Muscle layer of duodenum (tissue), 2 donors: ENCODE results near the gene PTPN4.

Experiments
- H3K27ac ChIP-seq: one replicate; pipeline ENCODE4 v1.7.0; 2013; ENCODE audit warnings: mild to moderate bottlenecking, low read length
- H3K27me3 ChIP-seq: one replicate; pipeline ENCODE4 v1.7.0; 2013; ENCODE audit warnings: low read depth, mild to moderate bottlenecking, control low read depth, low read length
- H3K36me3 ChIP-seq, 2 donors: one replicate each; pipeline ENCODE4 v1.7.0; 2013; ENCODE audit warnings: low read length in 2 of 2, control low read depth in 1 of 2, mild to moderate bottlenecking in 1 of 2; ENCODE audit not compliant: insufficient read depth in 2 of 2, control insufficient read depth in 1 of 2
- H3K4me1 ChIP-seq, 2 donors: one replicate each; pipeline ENCODE4 v1.7.0; 2013; ENCODE audit warnings: low read length in 2 of 2, mild to moderate bottlenecking in 2 of 2, control low read depth in 1 of 2, moderate library complexity in 1 of 2; ENCODE audit not compliant: insufficient read depth in 2 of 2, control insufficient read depth in 1 of 2
- H3K4me3 ChIP-seq, 2 donors: one replicate each; pipeline ENCODE4 v1.7.0; 2013; ENCODE audit warnings: low read length in 2 of 2, low read depth in 1 of 2, mild to moderate bottlenecking in 1 of 2
- H3K9me3 ChIP-seq, 2 donors: one replicate each; pipeline ENCODE4 v1.7.0; 2013; ENCODE audit warnings: low read length in 2 of 2, control low read depth in 1 of 2, mild to moderate bottlenecking in 1 of 2; ENCODE audit not compliant: control insufficient read depth in 1 of 2
- donor health status: healthy.

Gene PTPN4

DNA sequence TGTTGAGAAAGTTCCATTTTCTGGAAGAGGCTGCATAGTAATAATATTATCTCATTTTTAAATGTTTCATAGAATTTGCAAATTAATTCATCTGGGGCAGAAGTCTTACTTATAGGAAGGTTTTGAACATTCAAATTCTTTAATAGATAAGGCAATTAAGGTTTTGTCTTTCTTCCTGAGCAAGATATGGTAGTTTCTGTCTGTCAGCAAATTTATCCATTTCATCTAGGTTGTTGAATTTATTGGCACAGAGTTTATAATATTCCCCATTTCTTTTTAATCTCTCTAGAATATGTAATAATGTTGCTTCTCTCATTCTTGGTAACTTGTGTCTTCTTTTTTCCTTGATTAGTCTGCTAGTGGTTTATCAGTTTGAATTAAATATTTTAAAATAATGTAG is 163.0 kb downstream of the PTPN4 start:
- Histone ChIP-seq H3K27ac (no peak overlapping the region), H3K27me3 (no peaks in the 10 kb centered on the region), H3K36me3 (no peaks in the 10 kb centered on the region), H3K4me3 (no peak overlapping the region), H3K4me1 (no peaks in the 10 kb centered on the region), H3K9me3 (no peaks in the 10 kb centered on the region)

DNA sequence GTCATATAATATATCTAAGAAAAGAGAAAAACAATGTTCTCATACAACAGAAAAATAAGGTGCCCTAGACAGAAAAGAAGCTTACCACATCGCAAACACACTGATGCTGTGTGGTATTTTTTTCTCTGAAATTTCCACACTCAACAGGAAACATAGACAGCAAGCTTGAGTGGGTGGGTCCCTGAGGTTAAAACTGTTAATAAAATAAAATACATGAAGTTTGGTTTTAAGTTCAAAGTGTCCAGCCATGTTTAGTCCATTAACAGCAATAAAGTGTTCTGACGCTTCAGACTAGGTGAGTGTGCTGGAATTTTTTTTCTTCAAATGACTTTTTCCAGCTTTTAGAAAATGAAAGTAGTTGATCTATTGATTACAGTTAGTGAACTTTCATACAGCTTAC is 169.8 kb downstream of the PTPN4 start:
- no peaks in the 10 kb centered on the region for H3K4me1 ChIP-seq
- no peak overlapping the region for H3K4me3 ChIP-seq
- H3K27ac ChIP-seq, result no peak overlapping the region
- H3K36me3 ChIP-seq, result peaks cover 0 to 7% of the 10 kb centered on the region in 2 donors
- no peaks in the 10 kb centered on the region for H3K9me3 ChIP-seq
- H3K27me3 ChIP-seq, result no peaks in the 10 kb centered on the region

DNA sequence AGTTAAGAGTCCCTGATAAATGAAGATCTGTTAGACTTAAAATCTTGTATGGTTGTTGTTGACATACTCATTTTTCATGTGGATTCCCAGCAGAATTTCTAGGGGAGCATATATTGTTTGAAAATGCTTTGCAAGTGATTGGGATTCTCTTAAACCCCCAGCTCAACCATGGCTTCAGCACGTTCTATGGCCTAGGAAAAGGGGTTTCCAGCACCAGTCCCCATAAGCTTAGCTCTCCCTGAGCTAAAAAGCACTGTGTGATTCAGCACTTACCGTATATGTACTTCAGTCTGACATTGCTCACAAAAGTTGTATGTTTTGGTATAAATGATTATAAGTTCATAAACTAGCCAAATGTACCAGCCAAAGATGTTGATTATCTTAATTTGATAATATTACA is 173.1 kb downstream of the PTPN4 start:
- no peaks in the 10 kb centered on the region for H3K9me3 ChIP-seq
- no peaks in the 10 kb centered on the region for H3K27me3 ChIP-seq
- no peaks in the 10 kb centered on the region for H3K4me1 ChIP-seq
- H3K27ac ChIP-seq, result no peak overlapping the region
- H3K36me3 ChIP-seq, result peaks cover 0 to 12% of the 10 kb centered on the region in 2 donors
- H3K4me3 ChIP-seq, result no peak overlapping the region

DNA sequence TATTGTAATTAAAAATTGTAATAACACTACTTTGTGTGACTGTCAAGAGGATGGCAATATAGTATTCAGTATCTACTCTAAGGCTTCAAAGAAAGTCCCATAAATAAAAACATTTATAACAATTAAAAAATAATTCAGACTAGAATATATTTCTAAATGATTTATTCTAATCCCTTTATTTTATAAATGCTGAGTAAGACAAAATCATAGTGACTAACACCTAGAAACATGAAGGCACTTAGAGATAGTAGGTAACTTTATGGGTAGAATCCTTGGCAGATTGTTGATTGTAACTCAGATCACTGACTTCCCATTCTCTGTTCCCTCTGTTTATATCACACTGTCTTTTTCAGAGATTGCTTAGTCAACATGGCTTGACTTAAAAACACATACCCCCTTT is 174.6 kb downstream of the PTPN4 start:
- no peaks in the 10 kb centered on the region for H3K9me3 ChIP-seq
- H3K4me3 ChIP-seq, result no peak overlapping the region
- H3K4me1 ChIP-seq, result no peaks in the 10 kb centered on the region
- peaks cover 0 to 12% of the 10 kb centered on the region in 2 donors for H3K36me3 ChIP-seq
- no peak overlapping the region for H3K27ac ChIP-seq
- no peaks in the 10 kb centered on the region for H3K27me3 ChIP-seq

DNA sequence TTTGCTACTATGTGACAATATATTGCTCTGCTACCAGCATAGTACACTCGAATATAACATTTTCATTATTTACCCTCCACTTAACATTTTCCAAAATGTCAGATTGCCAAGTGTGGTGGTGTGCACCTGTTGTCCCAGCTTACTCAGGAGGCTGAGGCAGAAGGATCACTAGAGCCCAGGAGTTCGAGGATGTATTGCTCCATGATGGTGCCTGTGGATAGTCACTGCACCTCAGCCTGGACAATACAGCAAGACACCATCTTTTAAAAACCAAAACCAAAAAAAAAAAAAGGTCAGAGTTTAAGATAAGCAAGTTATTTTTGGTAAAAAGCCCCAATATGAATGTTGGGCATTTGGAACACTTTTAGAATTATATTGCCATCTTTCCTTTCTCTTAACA is 178.0 kb downstream of the PTPN4 start:
- H3K4me3 ChIP-seq, result no peak overlapping the region
- H3K27me3 ChIP-seq, result no peaks in the 10 kb centered on the region
- no peaks in the 10 kb centered on the region for H3K4me1 ChIP-seq
- H3K36me3 ChIP-seq, result peaks cover 0 to 10% of the 10 kb centered on the region in 2 donors
- H3K27ac ChIP-seq, result no peak overlapping the region
- no peaks in the 10 kb centered on the region for H3K9me3 ChIP-seq

DNA sequence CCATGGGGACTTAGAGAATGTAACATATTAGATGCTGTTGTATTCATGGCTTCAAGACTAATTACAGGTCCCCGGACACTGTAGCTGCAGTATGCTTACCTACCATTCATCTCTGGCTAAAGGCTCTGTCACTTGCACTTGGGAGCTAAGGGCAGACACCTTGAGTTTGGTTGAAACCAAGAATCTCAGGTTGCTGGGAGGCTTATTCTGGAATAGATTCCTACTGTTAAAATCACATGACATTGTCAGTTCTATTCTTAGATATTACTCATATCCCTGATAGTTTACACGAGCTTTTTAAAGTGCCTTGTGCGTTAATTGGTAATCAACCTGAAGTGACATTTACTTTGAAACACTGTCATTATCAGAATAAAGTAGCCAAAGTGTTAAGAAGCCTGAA is 180.2 kb downstream of the PTPN4 start:
- no peak overlapping the region for H3K27ac ChIP-seq
- H3K4me1 ChIP-seq, result no peaks in the 10 kb centered on the region
- peaks cover 0 to 1% of the 10 kb centered on the region in 2 donors for H3K36me3 ChIP-seq
- no peaks in the 10 kb centered on the region for H3K9me3 ChIP-seq
- no peak overlapping the region for H3K4me3 ChIP-seq
- H3K27me3 ChIP-seq, result no peaks in the 10 kb centered on the region

DNA sequence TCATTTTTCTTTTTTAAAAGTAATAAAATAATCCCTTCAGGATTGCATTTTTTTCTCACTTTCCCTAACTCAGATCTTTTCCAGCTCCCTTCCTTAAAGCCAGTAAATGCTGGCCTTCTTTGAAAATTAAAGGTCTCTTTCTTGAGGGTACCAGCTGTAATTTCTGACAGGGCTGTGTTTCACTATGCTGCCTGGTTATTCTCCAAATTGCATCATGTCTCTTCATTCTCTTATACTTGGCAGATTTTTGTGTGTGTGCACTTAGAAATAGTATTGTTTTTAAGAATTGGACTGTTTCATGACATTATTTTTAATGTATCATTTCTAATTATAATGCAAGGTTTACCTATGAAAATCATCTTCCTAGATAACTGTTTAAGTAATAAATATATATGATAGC is 181.1 kb downstream of the PTPN4 start:
- no peaks in the 10 kb centered on the region for H3K9me3 ChIP-seq
- H3K27ac ChIP-seq, result no peak overlapping the region
- no peak overlapping the region for H3K4me3 ChIP-seq
- H3K36me3 ChIP-seq, result no peaks in the 10 kb centered on the region
- no peaks in the 10 kb centered on the region for H3K4me1 ChIP-seq
- H3K27me3 ChIP-seq, result no peaks in the 10 kb centered on the region

DNA sequence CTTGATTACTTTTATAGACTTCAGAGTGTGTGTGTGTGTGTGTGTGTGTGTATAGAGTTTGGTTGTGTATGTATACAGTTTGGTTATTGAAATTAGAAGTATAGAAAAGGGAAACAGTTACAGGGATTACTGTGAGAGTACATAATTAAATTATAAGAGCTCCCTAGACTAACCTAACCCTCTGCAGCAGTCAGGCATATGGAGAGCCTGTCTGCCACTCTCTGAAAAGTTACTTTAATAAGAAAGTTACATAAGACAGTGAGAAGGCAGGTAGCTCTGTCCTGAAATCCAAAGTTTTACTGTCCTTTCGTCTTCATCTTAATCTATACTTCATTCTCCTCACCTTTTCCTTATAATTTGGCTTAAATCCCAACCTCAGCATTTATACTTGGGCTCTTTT is 181.7 kb downstream of the PTPN4 start:
- no peak overlapping the region for H3K27ac ChIP-seq
- H3K4me1 ChIP-seq, result no peaks in the 10 kb centered on the region
- H3K36me3 ChIP-seq, result no peaks in the 10 kb centered on the region
- H3K4me3 ChIP-seq, result no peak overlapping the region
- no peaks in the 10 kb centered on the region for H3K9me3 ChIP-seq
- H3K27me3 ChIP-seq, result no peaks in the 10 kb centered on the region

DNA sequence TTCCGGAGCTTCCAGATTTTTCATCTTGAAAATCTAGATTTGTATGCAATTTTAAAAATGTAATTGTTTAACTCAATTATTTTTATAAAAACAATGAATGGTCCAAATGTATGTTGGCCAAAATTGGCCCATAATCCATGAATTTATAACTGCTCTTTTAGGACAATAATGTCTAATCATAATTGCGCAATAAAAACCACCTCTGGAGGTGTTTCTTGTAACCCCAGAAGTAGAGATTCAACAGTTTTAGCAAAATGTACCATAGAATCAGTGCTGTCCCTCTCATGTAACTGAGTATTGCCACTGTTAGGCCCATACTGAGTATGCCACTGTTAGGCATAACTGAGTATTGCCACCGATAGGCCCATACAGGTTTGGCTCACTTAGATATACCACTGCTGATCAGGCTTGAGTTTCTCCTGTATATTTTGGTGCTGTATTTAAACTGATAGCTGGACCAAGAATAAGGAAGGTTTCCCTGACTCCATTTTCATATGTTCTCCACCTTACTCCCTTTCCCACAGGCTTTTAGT is 182.3 kb downstream of the PTPN4 start:
- no peak overlapping the region for H3K4me3 ChIP-seq
- H3K27ac ChIP-seq, result no peak overlapping the region
- H3K27me3 ChIP-seq, result no peaks in the 10 kb centered on the region
- H3K36me3 ChIP-seq, result no peaks in the 10 kb centered on the region
- no peaks in the 10 kb centered on the region for H3K9me3 ChIP-seq
- no peaks in the 10 kb centered on the region for H3K4me1 ChIP-seq

DNA sequence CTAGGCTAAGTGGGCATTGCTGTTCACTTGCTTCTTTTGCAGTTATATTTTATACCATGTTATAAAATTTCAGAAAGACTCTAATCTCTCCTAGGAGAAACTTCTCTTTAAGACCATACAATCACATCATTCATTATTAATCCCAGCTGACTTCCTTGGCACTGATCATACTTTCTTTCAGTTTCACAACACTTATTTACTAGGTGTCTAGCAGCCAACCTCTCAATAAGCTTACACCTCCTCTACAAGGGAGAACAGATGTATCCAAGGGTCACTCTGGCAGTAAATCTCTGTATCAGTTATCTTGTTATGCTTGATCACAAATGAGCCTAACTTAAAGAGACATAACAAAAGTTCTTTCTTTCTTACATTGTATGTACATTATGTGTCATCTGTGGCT is 183.3 kb downstream of the PTPN4 start:
- Histone ChIP-seq H3K4me3 (no peak overlapping the region), H3K36me3 (peaks cover 0 to 4% of the 10 kb centered on the region in 2 donors), H3K9me3 (no peaks in the 10 kb centered on the region), H3K27ac (no peak overlapping the region), H3K27me3 (no peaks in the 10 kb centered on the region), H3K4me1 (no peaks in the 10 kb centered on the region)

DNA sequence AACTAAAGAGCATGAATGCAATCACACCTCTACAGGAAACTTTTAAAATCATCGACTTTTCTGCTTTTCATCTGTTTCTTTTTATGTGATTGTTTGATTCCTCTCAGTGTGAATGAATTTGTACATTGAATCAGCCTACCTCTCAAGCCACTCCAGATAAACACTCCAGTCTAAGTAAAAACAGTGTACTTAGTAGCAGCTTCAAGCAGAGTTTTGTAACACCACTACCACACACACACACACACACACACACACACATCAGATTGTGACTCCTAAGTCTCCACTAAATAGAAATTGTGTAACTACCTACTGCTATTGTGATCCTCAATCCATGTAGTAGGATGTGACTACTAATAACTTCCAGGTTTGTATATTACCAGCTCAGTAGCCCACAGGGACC is 187.8 kb downstream of the PTPN4 start:
- Histone ChIP-seq H3K4me3 (no peak overlapping the region), H3K36me3 (peaks cover 2 to 4% of the 10 kb centered on the region in 2 donors), H3K9me3 (no peaks in the 10 kb centered on the region), H3K4me1 (no peaks in the 10 kb centered on the region), H3K27ac (no peak overlapping the region), H3K27me3 (no peaks in the 10 kb centered on the region)

DNA sequence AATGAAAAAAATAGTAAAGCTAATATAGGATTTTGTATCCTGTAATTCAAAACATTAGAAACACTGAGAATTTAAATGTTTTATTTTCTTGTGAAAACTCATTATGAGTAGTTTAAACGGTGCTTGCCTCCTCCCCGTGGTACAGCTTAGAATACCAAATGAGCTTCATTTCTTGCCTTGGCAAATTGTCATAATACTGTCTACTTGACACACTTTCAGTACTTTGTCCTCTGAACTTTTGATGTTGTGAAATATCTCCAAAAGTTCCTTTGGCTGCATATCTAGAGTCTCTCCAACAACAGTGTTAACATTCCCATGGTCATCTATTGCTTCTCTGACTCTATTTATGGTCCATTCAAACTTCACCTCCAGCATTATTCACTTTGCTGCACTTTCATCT is 191.2 kb downstream of the PTPN4 start:
- no peak overlapping the region for H3K4me3 ChIP-seq
- peaks cover 8 to 19% of the 10 kb centered on the region in 2 donors for H3K36me3 ChIP-seq
- H3K27me3 ChIP-seq, result no peaks in the 10 kb centered on the region

More for the DNA sequence above, 191.2 kb downstream of the PTPN4 start:
- Histone ChIP-seq H3K27ac (no peak overlapping the region), H3K4me1 (no peaks in the 10 kb centered on the region), H3K9me3 (no peaks in the 10 kb centered on the region)
